Esophagus muscularis mucosa (tissue), 4 donors: ENCODE data around the gene CDIPT. TPM values are rescaled to one million over a fixed set of nuclear protein-coding genes. Genes with fewer than 3 reads are reported as not detected.
"Not testable (repeated sequence)": the region's sequence is repeated elsewhere in the genome, so short reads cannot be mapped to it uniquely, and the experiment has no call there.

Experiments used
- DNase-seq: peaks from one replicate; pipeline ENCODE4 v3.0.0-alpha.2; 2017; ENCODE audit errors: extremely low spot score
- H3K27ac ChIP-seq, 4 donors: fragments of 200-600 bp; sonication (generic); replicated peaks in 1 of 4; 1 replicate in 3 of 4; 2 replicates in 1 of 4; pipeline ENCODE4 v1.5.1; 2016 to 2019; ENCODE audit warnings: mild to moderate bottlenecking in 1 of 4
- H3K27me3 ChIP-seq, 4 donors: fragments of 200-600 bp; sonication (generic); one replicate each; pipeline versions ENCODE4 v1.5.1 to v1.6.0; 2016 to 2019
- H3K36me3 ChIP-seq, 4 donors: fragments of 200-600 bp; sonication (generic); one replicate each; pipeline ENCODE4 v1.5.1; 2016 to 2019
- H3K4me1 ChIP-seq, 4 donors: fragments of 200-600 bp; sonication (generic); one replicate each; pipeline ENCODE4 v1.5.1; 2016 to 2019
- H3K4me3 ChIP-seq, 4 donors: fragments of 200-600 bp; sonication (generic); 1 replicate in 2 of 4; 2 replicates in 2 of 4; pipeline ENCODE4 v1.5.1; 2016 to 2019; ENCODE audit warnings: mild to moderate bottlenecking in 4 of 4, moderate library complexity in 1 of 4
- H3K9me3 ChIP-seq, 4 donors: fragments of 200-600 bp; sonication (generic); 1 replicate in 3 of 4; 2 replicates in 1 of 4; pipeline ENCODE4 v1.5.1; 2016 to 2019
- CTCF ChIP-seq, 3 experiments: fragments of 200-600 bp in 2 of 3; fragments of 450-650 bp in 1 of 3; sonication (generic) in 2 of 3; IDR thresholded peaks; one replicate each; pipeline ENCODE4 v1.5.1; 2017 to 2019; ENCODE audit warnings: antibody characterized with exemption in 3 of 3, mild to moderate bottlenecking in 2 of 3, moderate library complexity in 1 of 3
- EP300 ChIP-seq: sonication (generic); formaldehyde crosslinking; IDR thresholded peaks from one replicate; pipeline ENCODE4 v1.6.1; 2017; ENCODE audit warnings: antibody characterized with exemption
- POLR2A ChIP-seq: fragments of 450-650 bp; IDR thresholded peaks from one replicate; pipeline ENCODE4 v1.6.1; 2017; ENCODE audit warnings: antibody characterized with exemption, moderate library complexity, mild to moderate bottlenecking, low read depth
- POLR2AphosphoS5 ChIP-seq, 2 donors: sonication (generic); formaldehyde crosslinking; IDR thresholded peaks; one replicate each; pipeline ENCODE4 v1.6.1; 2017; ENCODE audit warnings: antibody characterized with exemption in 2 of 2
- WGBS: methylation state at CpG from one replicate; pipeline ENCODE4 v1.1.5; 2018; 5-methylcytosine and 5-hydroxymethylcytosine counted together
- intact Hi-C: fragments of 100-400 bp; cut with DNase I; formaldehyde crosslinking; loops from one replicate; pipeline ENCODE4 v1.15.1; 2023
- total RNA-seq, 4 donors: library from RNA; depleted of rRNA; stranded (reverse); fragments of >200 nt; gene quantifications; one replicate each; pipeline versions ENCODE4 v1.1.0 to v1.2.1, GENCODE V29; 2016

The CDIPT gene, protein sequence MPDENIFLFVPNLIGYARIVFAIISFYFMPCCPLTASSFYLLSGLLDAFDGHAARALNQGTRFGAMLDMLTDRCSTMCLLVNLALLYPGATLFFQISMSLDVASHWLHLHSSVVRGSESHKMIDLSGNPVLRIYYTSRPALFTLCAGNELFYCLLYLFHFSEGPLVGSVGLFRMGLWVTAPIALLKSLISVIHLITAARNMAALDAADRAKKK
- total RNA-seq = 100 to 1,000 TPM; 105 to 178 (median 141) TPM

DNA sequence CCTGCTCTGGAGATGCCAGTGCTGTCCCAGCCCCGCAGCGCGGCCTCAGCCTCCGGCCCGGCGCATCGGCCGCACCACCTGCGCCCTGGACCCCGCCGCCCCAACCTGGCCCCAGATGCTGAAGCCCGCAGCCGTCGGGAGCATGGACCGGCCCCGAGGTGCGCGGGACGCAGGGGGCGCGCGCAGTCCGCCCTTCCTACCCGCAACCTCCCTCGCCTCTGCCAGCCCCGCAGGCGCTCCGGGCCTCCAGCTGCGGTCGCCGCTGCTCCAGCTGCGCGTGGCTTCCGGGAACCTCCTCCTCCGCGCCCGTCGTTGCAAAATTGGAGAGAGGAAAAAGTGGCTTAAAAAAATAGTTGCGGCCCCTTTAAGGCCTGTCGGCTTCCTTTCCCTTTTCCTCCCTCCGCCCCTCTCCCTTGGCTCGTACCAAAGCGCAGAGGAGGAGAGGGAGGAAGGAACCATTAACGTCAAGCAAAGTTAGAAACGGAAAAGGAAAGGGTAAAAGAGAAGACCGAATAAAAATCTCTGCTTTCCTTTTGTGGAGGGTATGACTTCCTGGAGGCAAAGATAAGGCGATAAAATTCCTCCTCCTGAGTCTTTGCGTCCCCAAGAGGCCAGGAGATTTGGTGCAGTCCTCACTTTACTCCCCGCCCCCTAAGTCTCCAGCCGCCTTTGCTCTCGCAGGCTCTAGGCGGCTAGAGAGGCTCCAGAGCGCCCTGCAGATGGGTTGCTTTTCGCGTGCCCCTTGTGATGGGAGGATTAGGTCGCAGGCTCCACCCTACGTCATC is at the start of gene CDIPT:
Gene CDIPT, minus strand, starts transcription at position 343 of the 785 bp plus-strand sequence. CDS start 369 bp downstream, outside the sequence.
- Histone ChIP-seq H3K36me3 (peaks cover 19 to 33% (median 31%) of the 10 kb centered on the region in 4 donors), H3K4me1 (peaks cover 17 to 29% (median 26%) of the 10 kb centered on the region in 4 donors), H3K9me3 (no peaks in the 10 kb centered on the region), H3K4me3 (peak within 1 kb of the TSS; percentile 67 to 99 (median 78)), H3K27ac (peak within 1 kb of the TSS; percentile 85 to 94 (median 86)), H3K27me3 (no peaks in the 10 kb centered on the region)
- WGBS = under 1% methylated on average over 34 of the region's 57 CpGs
- peak; percentile 52 to 84 (median 63) for TF ChIP-seq CTCF (IDR thresholded peaks at IDR 0.05)
- TF ChIP-seq EP300 = no peak
- peak; percentile 2 for TF ChIP-seq POLR2A
- TF ChIP-seq POLR2AphosphoS5 (IDR thresholded peaks at IDR 0.05) = peak; percentile 87 to 89
- peak; percentile 97 for DNase-seq
- intact Hi-C loops = loop anchor here (10.0 kb wide), 1 partner anchor 142 kb away; no protein-coding TSS in a partner anchor

DNA sequence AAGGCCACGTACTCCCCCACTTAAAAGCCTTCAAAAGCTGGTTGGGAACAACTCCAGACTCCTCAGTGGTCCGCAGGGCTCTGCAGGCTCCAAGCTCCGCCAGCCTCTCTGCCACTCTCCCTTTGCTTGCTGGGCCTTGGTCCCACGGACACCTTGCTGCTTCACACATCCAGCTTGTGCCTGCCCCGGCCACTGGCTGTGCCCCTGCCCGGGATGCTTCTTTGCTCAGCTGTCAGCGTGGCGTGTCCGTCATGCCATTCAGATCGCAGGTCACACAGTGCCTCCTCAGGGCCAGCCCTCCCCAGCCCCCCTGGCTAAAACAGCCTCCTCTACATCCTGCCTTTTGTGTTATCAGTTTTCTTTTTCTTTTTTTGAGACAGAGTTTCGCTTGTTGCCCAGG is 49.1 kb upstream of the CDIPT start:
- intact Hi-C loops = no loop called here
- no peak overlapping the region for H3K4me3 ChIP-seq
- no peak overlapping the region for H3K27ac ChIP-seq
- no peaks in the 10 kb centered on the region for H3K4me1 ChIP-seq
- H3K36me3 ChIP-seq = peaks cover 0 to 34% (median 15%) of the 10 kb centered on the region in 4 donors
- WGBS = 68% methylated on average over 9 of the region's 11 CpGs
- H3K27me3 ChIP-seq = no peaks in the 10 kb centered on the region
- no peak for DNase-seq
- H3K9me3 ChIP-seq = no peaks in the 10 kb centered on the region
- TF ChIP-seq EP300 (no peak), POLR2AphosphoS5 (IDR thresholded peaks at IDR 0.05) (no peak), CTCF (IDR thresholded peaks at IDR 0.05) (no peak), POLR2A (no peak)

GRCh38 chr16:29911676-29912010 is 48.6 kb upstream of the CDIPT start:
- intact Hi-C loops = no loop called here
- H3K27ac ChIP-seq = no peak overlapping the region
- H3K9me3 ChIP-seq = no peaks in the 10 kb centered on the region
- H3K4me1 ChIP-seq = no peaks in the 10 kb centered on the region
- H3K36me3 ChIP-seq = peaks cover 0 to 31% (median 17%) of the 10 kb centered on the region in 4 donors
- no peak overlapping the region for H3K4me3 ChIP-seq
- TF ChIP-seq EP300 = no peak
- H3K27me3 ChIP-seq = no peaks in the 10 kb centered on the region
- DNase-seq = no peak
- 87% methylated on average over 15 of the region's 15 CpGs for WGBS

DNA sequence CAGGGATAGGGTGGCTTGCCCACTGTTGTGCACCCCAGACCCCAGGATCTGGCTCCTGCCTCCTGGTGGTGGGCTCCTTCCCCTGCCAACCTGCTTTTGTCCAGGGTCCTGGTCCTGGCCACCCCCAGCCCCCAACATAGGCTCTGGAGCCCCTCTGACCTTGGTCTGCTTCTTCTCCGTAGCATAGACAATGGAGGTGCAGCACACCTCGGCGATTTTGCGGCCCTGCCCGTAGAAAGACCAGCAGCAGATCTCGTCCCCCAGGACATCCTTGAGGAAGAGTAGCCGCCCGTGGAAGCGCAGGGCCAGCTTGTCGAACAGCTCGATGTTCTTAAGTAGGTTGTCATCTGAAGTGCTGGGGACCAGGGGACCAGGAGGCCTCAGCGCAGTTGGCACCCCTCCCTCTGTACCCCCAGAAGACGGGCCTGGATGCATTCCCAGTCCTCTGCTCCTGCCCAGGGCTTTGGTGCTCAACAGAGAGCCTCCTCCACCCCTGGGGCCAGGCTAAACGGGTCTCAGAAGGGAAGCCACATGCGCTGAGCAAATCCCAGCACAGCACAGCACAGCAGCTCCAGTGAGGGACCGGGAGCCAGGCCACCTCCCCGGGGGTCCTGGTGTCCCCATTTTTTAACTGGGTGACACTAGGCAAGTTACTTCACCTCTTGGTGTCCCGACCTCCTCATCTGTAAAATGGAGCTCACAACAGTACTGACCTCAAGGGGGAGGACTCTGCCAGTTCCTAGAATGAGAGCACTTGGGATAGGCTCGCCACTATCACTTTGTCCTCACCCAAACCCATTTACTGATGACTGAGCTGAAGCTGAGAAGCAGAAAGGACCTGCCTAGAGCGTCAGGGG is 48.0 kb upstream of the CDIPT start:
- Histone ChIP-seq H3K4me3 (no peak overlapping the region), H3K27me3 (no peaks in the 10 kb centered on the region), H3K9me3 (no peaks in the 10 kb centered on the region), H3K36me3 (peaks cover 0 to 29% (median 17%) of the 10 kb centered on the region in 4 donors), H3K4me1 (no peaks in the 10 kb centered on the region), H3K27ac (no peak overlapping the region)
- 80% methylated on average over 15 of the region's 20 CpGs for WGBS
- intact Hi-C loops = no loop called here
- no peak for DNase-seq
- TF ChIP-seq POLR2AphosphoS5 (IDR thresholded peaks at IDR 0.05) = no peak
- no peak for TF ChIP-seq EP300
- no peak for TF ChIP-seq POLR2A
- TF ChIP-seq CTCF (IDR thresholded peaks at IDR 0.05) = no peak

GRCh38 chr16:29909851-29910250 is 46.8 kb upstream of the CDIPT start:
- H3K9me3 ChIP-seq, intact Hi-C loops, DNase-seq, H3K27me3 ChIP-seq, H3K27ac ChIP-seq, H3K4me3 ChIP-seq, H3K4me1 ChIP-seq: not testable (repeated sequence)
- H3K36me3 ChIP-seq = peaks cover 0 to 25% (median 14%) of the 10 kb centered on the region in 4 donors
- WGBS = 76% methylated on average over 6 of the region's 6 CpGs
